Measurements from ENCODE around the gene ZXDC.
A peak's percentile ranks its signal among the peaks of the same experiment; 100 is the strongest.

Gene ZXDC, protein sequence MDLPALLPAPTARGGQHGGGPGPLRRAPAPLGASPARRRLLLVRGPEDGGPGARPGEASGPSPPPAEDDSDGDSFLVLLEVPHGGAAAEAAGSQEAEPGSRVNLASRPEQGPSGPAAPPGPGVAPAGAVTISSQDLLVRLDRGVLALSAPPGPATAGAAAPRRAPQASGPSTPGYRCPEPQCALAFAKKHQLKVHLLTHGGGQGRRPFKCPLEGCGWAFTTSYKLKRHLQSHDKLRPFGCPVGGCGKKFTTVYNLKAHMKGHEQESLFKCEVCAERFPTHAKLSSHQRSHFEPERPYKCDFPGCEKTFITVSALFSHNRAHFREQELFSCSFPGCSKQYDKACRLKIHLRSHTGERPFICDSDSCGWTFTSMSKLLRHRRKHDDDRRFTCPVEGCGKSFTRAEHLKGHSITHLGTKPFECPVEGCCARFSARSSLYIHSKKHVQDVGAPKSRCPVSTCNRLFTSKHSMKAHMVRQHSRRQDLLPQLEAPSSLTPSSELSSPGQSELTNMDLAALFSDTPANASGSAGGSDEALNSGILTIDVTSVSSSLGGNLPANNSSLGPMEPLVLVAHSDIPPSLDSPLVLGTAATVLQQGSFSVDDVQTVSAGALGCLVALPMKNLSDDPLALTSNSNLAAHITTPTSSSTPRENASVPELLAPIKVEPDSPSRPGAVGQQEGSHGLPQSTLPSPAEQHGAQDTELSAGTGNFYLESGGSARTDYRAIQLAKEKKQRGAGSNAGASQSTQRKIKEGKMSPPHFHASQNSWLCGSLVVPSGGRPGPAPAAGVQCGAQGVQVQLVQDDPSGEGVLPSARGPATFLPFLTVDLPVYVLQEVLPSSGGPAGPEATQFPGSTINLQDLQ

GRCh38 chr3:126475413-126476114 is at the start of gene ZXDC:
Gene ZXDC (minus strand): TSS chr3:126475891. CDS start chr3:126475865, 26 bp downstream.
- DNase-seq = peak; percentile 90 to 94

DNA sequence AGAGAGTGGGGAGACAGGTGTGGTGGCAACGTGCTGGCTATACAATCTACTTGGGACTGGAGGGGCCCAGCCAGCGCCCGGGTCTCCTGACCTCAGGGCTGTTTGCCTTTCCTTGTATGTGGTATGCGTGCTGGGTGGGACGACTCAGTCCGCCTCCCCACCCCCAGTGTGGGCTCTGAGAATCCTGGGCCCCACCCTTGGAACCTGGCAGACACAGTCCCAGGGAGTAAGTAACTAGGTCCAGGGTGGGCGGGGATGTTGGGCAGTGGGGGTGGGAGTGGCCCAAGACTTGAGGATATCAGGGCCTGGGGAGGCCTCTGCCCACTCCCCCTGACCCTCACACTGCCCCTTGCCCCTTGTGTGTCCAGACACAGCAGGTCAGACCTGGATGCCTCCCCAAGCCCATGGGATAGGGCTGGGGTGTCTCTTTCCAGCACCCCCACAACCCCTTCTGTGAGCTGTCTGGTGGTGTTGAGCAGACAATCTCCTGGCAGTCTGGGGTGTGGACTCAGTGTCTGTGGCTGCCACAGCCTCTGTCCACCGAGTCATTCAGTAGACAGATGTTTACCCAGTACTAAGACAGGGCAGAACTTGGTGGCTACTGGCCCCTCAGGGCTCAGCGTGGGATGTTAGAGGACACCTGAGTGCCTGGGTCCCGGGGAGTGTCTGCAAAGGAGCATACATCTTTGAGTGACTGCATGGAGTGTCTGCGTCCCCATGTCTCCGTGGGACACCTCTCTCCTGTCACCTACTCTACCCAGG is 49.6 kb upstream of the ZXDC start:
- DNase-seq = no peak

DNA sequence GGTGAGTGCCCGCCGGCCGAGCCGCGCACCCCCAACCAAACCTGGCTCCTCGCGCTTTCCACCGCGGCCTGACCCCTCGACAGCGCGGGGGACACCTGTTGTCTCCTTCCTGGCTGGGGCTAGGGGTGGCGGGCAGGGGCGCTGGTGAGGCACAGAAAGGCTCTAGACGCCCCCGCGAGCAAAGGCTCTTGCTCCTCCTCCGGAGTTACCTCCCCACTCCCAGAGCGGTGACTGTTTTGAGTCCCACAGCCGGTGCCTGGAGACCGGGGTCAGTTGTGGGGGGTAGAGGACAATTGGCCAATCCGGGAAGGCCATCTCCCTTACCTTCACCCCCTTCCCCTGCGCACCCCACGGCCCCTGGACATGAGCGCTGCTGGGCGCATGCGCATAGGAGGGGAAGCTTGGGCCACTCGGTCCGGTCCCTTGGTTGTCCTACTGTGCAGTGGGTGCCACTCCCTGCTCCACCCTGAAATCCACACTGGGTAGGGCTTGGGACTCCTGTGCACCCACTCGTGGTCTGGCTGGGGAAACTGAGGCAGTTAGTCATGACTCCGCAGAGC is 48.8 kb upstream of the ZXDC start:
- DNase-seq = peak; percentile 26 to 29

GRCh38 chr3:126523745-126524428 is 48.2 kb upstream of the ZXDC start, which contains the start of gene CHST13:
Gene CHST13 (plus strand): TSS chr3:126524155. CDS start chr3:126524333, 178 bp downstream.
- DNase-seq = peak in 1 of 2 experiments; percentile 24

DNA sequence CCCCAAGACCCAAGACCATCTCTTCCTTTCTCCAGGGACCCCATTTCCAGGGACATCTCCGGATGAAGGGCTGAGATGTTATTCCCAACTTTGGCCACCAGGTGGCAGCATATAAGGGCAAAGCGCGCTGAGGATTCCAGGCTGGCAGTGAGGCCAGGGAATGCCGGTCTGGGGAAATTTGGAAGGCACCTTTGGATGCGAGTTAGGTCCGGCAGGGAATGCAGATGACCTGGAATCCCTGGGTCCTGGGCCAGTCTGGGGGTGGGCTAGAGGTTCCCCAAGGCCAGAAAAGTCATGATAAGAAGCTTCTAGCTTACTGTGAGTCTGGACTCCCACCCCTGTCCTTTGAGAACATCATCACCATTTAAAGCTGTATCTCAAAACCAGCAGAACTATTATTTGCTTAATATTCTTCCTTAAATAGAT is 46.7 kb upstream of the ZXDC start:
- DNase-seq = peak; percentile 65 to 66

DNA sequence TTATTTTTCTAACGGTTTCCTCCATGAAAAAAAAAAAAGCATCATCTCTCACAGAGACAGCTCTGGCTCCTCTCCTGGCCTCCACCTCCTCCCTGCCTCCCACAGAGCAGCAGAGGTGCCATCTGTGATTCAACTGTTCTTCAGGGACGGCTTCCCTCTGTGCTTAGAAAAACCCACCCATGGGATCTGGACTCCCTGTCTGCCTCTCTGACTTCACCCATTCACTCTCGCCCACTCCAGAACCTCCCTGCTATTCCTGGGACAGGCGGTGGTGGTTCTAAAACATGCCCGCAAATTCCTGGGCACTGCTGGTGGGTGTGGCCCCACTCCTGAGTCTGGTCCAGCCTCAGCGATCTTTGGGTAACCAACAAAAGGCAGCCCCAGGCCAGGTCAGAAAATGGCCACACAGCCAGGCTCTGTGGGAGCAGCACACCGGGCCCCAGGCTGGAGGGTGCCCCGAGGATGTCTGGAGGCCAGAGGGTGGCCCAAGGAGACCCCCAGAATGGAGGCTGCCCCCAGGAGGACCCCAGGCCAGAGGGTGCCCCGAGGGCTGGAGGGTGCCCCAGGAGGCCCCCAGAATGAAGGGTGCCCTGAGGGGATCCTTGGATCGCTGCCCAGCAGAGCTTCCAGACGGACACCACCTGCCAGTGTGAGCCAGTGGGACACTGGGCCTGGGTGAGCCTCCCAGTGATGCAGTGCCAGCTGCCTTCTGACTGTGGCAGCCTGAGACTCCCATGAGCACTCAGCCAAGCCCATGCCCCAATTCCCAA is 45.6 kb upstream of the ZXDC start:
- DNase-seq = no peak

DNA sequence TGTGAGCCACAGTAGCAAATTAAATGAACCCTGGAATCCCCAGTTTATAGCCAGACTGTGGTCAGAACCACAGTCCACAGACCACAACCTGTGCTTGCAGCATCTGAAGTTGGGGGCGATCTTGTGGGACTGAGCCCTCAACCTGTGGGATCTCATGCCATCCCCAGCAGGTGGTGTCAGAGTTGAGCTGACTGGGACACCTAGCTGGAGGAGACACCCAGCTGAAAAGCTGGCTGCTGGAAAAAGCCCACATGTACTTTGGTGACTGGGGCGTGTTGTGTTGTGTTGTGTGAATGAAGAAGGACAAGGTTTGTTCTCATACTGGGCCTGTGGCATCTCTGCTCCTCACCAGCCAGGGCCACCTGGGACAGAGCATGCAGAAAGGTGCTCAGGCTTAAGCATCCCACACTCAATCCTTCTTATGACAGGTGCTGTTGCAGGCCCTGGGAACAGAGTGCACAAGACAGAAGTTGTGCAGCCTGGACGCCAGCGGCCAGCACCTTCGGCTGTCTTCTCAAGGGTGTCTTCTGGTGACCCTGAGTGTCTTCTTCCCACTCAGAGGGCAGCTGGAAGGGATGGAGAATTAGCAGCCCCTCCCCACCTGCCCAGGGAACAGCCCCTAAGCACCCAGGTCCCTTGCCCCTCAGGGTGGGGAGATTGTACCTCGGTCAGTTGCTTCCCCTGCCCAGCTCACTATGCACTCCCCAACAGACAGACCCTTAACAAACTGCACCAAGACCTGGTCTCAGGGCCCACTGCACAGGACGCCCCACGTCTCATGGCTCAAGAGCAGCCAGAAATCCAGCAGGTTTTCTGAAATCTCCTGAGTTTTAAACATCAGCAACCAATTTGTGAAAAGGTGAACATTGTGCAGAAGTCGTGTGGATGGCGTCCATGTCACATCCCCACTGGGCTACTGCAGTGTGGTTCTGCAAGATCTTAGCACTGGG is 44.1 kb upstream of the ZXDC start:
- no peak for DNase-seq

DNA sequence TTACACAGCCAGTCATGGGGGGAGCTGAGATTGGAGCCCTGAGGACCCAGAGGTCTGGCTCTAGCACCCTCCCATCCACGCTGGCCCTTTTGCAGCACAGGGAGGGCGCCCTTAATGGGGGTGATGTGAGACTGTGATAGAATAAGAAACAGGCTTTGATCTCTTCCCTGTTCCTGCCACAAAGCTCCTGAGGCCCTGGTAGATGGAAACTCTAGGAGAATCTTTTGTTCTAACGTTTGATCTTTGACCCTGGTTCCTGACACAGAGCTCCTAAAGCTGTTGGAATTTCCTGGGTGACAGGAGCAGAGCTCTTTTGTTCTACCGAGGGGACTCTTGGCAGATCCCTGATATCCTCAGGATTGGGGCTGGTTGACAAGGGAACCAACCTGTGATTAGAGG is 43.1 kb upstream of the ZXDC start:
- no peak for DNase-seq

DNA sequence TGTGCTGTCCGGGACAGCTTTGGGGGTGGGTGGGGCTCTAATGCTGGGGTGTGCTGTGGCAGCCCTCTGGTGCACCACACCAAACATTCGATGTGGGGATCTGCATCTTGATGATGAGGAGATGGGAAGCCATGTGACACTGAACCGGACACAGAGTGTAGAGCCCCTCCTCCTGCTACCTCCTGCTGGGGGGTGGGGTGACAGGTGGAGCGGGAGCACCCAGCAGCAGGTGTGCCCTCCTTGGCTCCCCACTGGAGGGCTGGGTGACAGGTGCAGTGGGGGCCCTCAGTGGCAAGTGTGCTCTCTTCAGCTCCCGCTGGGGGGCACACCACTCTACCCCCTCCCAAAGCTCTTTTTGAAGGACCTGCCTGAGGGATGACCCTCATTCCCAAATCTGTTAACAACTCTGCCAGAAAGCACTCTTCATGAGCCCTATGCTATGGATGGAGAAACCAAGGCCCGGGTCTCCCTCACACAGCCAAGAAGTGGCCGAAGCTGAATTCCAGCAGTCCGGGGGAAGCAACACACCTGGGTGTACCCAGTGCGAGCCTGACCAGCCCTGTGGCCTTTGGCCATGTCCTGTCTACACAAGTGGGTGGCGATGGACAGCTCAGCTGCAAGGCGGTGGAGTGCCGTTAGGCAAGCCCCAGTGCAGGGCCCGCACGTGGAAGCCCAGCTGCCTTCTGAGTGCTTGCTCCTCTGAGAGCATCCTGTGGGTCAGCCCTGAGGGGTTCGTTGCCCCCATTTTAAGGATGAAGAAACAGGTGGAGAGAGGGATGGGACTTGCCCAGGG is 42.5 kb upstream of the ZXDC start:
- DNase-seq = no peak

GRCh38 chr3:126517291-126517951 is 41.7 kb upstream of the ZXDC start, which contains the start of gene UROC1:
Gene UROC1 (minus strand): TSS chr3:126517773. CDS start chr3:126517719, 54 bp downstream.
- no peak for DNase-seq

GRCh38 chr3:126516936-126517290 is 41.2 kb upstream of the ZXDC start:
- DNase-seq = no peak

DNA sequence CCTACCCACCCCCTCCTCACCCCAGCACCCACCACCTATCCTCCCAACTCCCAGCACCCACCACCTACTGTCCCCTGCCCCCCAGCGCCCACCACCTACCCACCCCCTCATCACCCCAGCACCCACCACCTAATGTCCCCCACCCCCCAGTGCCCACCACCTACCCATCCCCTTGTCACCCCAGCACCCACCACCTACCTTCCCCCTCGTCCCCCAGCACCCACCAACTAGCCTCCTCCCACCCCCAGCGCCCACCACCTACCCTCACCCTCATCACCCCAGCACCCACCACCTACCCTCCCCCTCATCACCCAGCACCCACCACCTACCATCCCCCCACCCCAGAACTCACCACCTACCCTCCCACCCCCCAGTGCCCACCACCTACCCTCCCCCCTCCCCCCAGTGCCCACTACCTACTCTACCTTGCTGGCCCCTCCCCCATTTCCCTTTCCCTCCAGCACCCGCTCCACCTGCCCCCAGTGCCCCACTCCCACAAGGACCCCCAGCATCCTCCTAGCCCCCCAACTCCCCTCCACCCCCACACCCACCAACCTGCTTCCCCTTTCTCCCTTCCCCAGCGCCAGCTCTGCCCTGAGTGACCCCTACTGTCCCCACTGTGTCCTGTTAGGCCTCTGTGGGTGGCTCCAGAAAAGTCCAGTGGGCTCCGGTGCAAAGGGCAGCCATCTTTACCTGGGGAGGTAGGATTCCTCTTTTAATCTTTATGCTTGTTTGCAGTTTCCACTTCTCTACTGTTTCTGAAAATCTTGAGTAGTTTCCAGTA is 40.7 kb upstream of the ZXDC start:
- DNase-seq = no peak

DNA sequence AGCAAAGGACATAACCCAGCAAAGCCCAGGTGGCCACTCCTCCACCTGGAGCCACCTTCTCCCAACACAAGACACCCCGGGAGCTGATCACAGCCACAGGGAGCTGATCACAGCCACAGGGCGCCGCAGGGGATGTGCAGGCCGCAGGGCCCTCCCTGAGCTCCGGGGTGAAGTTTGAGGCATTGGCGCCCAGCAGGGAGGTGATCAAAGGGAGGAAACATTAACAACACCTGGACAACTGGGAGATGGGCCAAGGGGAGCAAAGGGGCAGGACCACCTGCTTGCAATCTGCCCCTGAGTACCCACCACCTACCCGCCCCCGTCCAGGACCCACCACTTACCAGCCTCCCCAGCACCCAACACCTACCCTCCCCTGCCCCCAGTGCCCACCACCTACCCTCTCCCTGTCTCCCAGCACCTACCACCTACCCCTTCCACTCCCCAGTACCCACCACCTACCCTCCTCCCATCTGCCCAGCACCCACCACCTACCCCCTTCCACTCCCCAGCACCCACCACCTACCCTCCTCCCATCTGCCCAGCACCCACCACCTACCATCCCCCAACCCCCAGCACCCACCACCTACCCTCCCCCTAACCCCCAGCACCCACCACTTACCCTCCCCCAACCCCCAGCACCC is 39.5 kb upstream of the ZXDC start:
- DNase-seq = no peak

DNA sequence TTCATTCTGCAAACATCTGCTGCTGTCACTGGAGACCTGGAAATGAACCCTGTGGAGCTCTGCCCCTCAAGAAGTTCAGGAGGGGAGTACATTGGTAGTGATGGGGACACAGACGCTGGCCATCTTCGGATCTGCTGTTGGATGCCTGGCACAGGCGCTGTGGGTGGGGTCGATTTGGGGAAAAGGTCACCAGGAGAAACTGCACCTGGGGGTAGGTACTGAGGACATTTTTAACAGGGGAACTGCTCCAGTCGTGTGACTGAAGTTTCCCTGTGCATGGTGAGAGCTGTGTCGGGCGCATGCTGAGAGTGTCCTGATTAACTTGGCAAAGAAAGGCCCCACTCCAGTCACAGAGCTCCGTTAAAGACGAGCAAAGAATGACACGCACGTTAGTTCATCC is 38.5 kb upstream of the ZXDC start:
- no peak for DNase-seq

DNA sequence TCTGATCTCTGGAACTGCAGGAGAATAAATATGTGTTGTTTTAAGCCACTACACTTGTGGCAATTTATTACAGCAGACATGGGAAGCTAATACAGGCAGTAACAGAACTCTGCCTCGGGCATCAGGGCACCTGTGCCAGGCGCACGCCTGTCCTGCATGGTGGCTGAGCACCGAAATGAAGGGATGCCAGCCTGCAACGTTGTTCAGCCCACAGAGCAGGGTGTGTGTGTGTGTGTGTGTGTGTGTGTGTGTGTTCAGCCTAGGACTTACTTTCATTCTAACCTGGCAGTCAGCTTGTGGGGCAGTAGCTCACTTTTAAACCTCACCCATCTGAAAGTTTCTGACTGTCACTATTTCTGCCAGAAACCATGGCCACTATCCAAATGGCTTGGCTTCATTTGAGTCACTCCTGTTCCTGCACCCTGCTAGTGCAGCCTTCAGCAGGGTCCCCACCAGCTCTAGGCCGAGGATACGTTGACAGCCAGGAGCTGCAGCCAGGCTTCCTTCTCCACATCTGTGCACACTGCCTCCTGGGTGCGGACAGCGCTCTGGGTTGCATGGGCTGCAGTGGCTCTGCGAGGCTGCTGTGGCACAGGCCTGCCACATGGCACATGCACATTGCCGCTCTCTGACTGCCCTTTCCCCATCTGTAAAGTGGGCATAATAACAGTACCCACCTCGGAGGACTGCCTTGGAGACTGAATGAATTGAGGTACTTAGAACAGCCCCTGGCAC is 37.4 kb upstream of the ZXDC start:
- DNase-seq = no peak

GRCh38 chr3:126512026-126512425 is 36.3 kb upstream of the ZXDC start:
- DNase-seq = no peak
